GM12878 (cell line): ENCODE measurements around the gene PAM. TPM values are rescaled to one million over a fixed set of nuclear protein-coding genes. Genes with fewer than 3 reads are reported as not detected.

Experiments used
- ATAC-seq: fragments of 200-7000 bp; cut with Tn5 transposase; 3 replicates; pipeline ENCODE4 v1.9.1; 2020; ENCODE audit warnings: mild to moderate bottlenecking, moderate library complexity
- BruUV-seq: library from RNA; stranded (reverse); fragments of 400-500 nt; replicated peaks from 2 replicates; lab custom pipeline; 2021; lab: Mats Ljungman, UMichigan
- CTCF ChIA-PET: fragments of 300-600 bp; sonication (Branson Sonifier 250); formaldehyde crosslinking; extraction: SDS; loops from one replicate; lab custom pipeline; 2021; ENCODE audit warnings: inconsistent platforms; lab: Yijun Ruan, JAX
- POLR2A ChIA-PET: fragments of 350-600 bp; formaldehyde crosslinking; extraction: SDS; loops from one replicate; lab custom pipeline; 2021; ENCODE audit warnings: inconsistent platforms; lab: Charles Lee
- RAD21 ChIA-PET: fragments of 300-600 bp; sonication (Branson Sonifier 250); formaldehyde crosslinking; loops from one replicate; lab custom pipeline; 2023; ENCODE audit warnings: antibody characterized with exemption; ENCODE audit not compliant: unreplicated experiment; lab: Charles Lee
- SMC1A ChIA-PET: fragments of 300-600 bp; sonication (Branson Sonifier 250); formaldehyde crosslinking; loops from one replicate; lab custom pipeline; 2023; ENCODE audit not compliant: unreplicated experiment, uncharacterized antibody; lab: Charles Lee
- DNase-seq: peaks from one replicate; pipeline ENCODE4 v3.0.0-alpha.2; 2011; ENCODE audit warnings: low read depth, low spot score
- FAIRE-seq: peaks from 3 replicates; lab custom pipeline; 2011; peaks lifted over from hg19 to GRCh38; lab: Jason Lieb, UNC
- H2AFZ ChIP-seq: 2 replicates; pipeline ENCODE4 v1.6.0; 2011; ENCODE audit warnings: low read depth, low read length, control low read depth; ENCODE audit not compliant: control insufficient read depth
- H3K27ac ChIP-seq: 2 replicates; pipeline ENCODE4 v1.5.1; 2011; ENCODE audit warnings: control low read depth; ENCODE audit not compliant: control insufficient read depth, insufficient read depth
- H3K27me3 ChIP-seq, 2 experiments: replicated peaks in 1 of 2; 2 replicates each; pipeline versions ENCODE4 v1.6.0 to v1.6.1; 2011; ENCODE audit warnings: low read length in 1 of 2; ENCODE audit not compliant: control insufficient read depth in 2 of 2, insufficient read depth in 2 of 2
- H3K36me3 ChIP-seq, 2 experiments: 2 replicates each; pipeline ENCODE4 v1.5.1; 2011; ENCODE audit warnings: low read length in 1 of 2; ENCODE audit not compliant: control insufficient read depth in 2 of 2, insufficient read depth in 2 of 2
- H3K4me1 ChIP-seq: 2 replicates; pipeline ENCODE4 v1.6.1; 2011; ENCODE audit warnings: mild to moderate bottlenecking, low read length, moderate library complexity, mixed read lengths; ENCODE audit not compliant: control insufficient read depth, insufficient read depth
- H3K4me2 ChIP-seq: 2 replicates; pipeline ENCODE4 v1.6.0; 2011; ENCODE audit warnings: control low read depth; ENCODE audit not compliant: control insufficient read depth, insufficient read depth
- H3K4me3 ChIP-seq: fragments of 200-600 bp; sonication (generic); 2 replicates; pipeline ENCODE4 v1.5.1; 2016
- H3K79me2 ChIP-seq: 2 replicates; pipeline ENCODE4 v1.6.0; 2011; ENCODE audit warnings: low read length; ENCODE audit not compliant: control insufficient read depth, insufficient read depth
- H3K9ac ChIP-seq: 2 replicates; pipeline ENCODE4 v1.8.0; 2011; ENCODE audit warnings: low read length, control low read depth, mixed read lengths; ENCODE audit not compliant: control insufficient read depth, insufficient read depth
- H3K9me3 ChIP-seq: replicated peaks from 3 replicates; pipeline ENCODE4 v1.5.1; 2011; ENCODE audit warnings: mild to moderate bottlenecking, low read length; ENCODE audit not compliant: control insufficient read depth, insufficient read depth
- H4K20me1 ChIP-seq: 2 replicates; pipeline ENCODE4 v1.6.0; 2011; ENCODE audit not compliant: control insufficient read depth, insufficient read depth
- EZH2 ChIP-seq: IDR thresholded peaks from 2 replicates; pipeline ENCODE4 v1.6.1; 2012; ENCODE audit warnings: low read depth, mild to moderate bottlenecking, control low read depth, inconsistent platforms, low read length, borderline replicate concordance; ENCODE audit not compliant: control insufficient read depth
- HDGF ChIP-seq: fragments of 450-650 bp; IDR thresholded peaks from 2 replicates; pipeline ENCODE4 v1.6.1; 2016; ENCODE audit warnings: antibody characterized with exemption
- JUNB ChIP-seq: IDR thresholded peaks from 2 replicates; pipeline ENCODE4 v1.6.1; 2016; ENCODE audit warnings: antibody characterized with exemption, mild to moderate bottlenecking
- MAX ChIP-seq: IDR thresholded peaks from 2 replicates; pipeline ENCODE4 v1.6.1; 2012; ENCODE audit warnings: low read depth, low read length, improper control_type of control experiment
- RELA ChIP-seq: fragments of 450-650 bp; IDR thresholded peaks from 2 replicates; pipeline ENCODE4 v1.8.0; 2014; ENCODE audit warnings: borderline replicate concordance; ENCODE audit not compliant: partially characterized antibody
- ZNF384 ChIP-seq: IDR thresholded peaks from 2 replicates; pipeline ENCODE4 v1.6.1; 2012; ENCODE audit warnings: low read depth, mild to moderate bottlenecking, low read length, improper control_type of control experiment, borderline replicate concordance
- ZSCAN29 ChIP-seq: fragments of 450-650 bp; IDR thresholded peaks from 2 replicates; pipeline ENCODE4 v1.6.1; 2017; ENCODE audit warnings: mild to moderate bottlenecking, moderate library complexity
- WGBS: methylation state at CpG from one replicate; pipeline ENCODE4 v1.1.6; 2016; ENCODE audit warnings: low lambda C conversion rate; ENCODE audit not compliant: insufficient replicate concordance, insufficient coverage; ENCODE audit errors: missing lambda C conversion rate; 5-methylcytosine and 5-hydroxymethylcytosine counted together
- in situ Hi-C: fragments of 300-500 bp; cut with MboI; formaldehyde crosslinking; loops from 9 replicates; pipeline ENCODE4 v1.14.3; 2018; ENCODE audit warnings: mixed read lengths
- intact Hi-C: fragments of 100-400 bp; cut with micrococcal nuclease; formaldehyde crosslinking; loops from one replicate; pipeline ENCODE4 v1.14.2; 2022; ENCODE audit not compliant: unreplicated experiment
- polyA plus RNA-seq, 11 experiments: library from polyadenylated mRNA; depleted of rRNA in 4 of 11; unstranded in 6 of 11; stranded (reverse) in 5 of 11; fragments of >200 nt; fragmentation: Nextera tagmentation in 4 of 11; fragmentation: Illumina TruSeq in 1 of 11; extraction: Ambion mirVana in 4 of 11; extraction: Trizol in 1 of 11; gene quantifications; 1 replicate in 1 of 11; 2 replicates in 10 of 11; pipeline versions ENCODE4 v1.2.1 to v1.2.3, GENCODE V29; 2011 to 2016; ENCODE audit warnings: inconsistent platforms in 2 of 11, missing spikeins in 2 of 11, low read depth in 1 of 11
- total RNA-seq, 4 experiments: library from RNA; depleted of rRNA in 3 of 4; stranded (reverse); fragments of >200 nt in 3 of 4; fragmentation: Illumina TruSeq in 1 of 4; extraction: Trizol in 1 of 4; gene quantifications; 2 replicates each; pipeline versions ENCODE4 v1.2.1 to v1.2.3, GENCODE V29; 2013 to 2021

PAM gene
- total and polyA plus RNA-seq, 10 of the 15 experiments (the other 5 are each of a cell fraction or from before 2014, with no cell fraction given): 5.5 to 72.5 (median 15.4) TPM

GRCh38 chr5:103075442-103075841, 320.3 kb downstream of the PAM start:
- DNase-seq (no peak), ATAC-seq (no peak), FAIRE-seq (no peak)
- no peak overlapping the region for H3K27ac ChIP-seq
- in situ Hi-C loops (no loop called here), intact Hi-C loops (no loop called here)
- BruUV-seq: no TSS peak
- TF ChIP-seq JUNB (no peak), RELA (no peak), HDGF (no peak), EZH2 (no peak), ZSCAN29 (no peak), ZNF384 (no peak), MAX (no peak)
- no peak overlapping the region for H2AFZ ChIP-seq
- no peak overlapping the region for H3K9ac ChIP-seq
- ChIA-PET CTCF (interaction anchor here (0.8 kb wide), 1 partner anchor 394 kb away, joined by 3 read pairs; no protein-coding TSS in a partner anchor), POLR2A (no interaction called here), RAD21 (no interaction called here), SMC1A (no interaction called here)
- no peaks in the 10 kb centered on the region for H3K4me1 ChIP-seq
- no peaks in the 10 kb centered on the region for H3K79me2 ChIP-seq
- no peak overlapping the region for H3K4me2 ChIP-seq
- WGBS: 67% methylated on average over 4 of the region's 4 CpGs
- H3K36me3 ChIP-seq: no peaks in the 10 kb centered on the region
- H4K20me1 ChIP-seq: no peaks in the 10 kb centered on the region
- peaks cover 2% of the 10 kb centered on the region; the same call in 1 of the 3 replicates for H3K9me3 ChIP-seq
- no peak overlapping the region for H3K4me3 ChIP-seq
- H3K27me3 ChIP-seq: no peaks in the 10 kb centered on the region
